GM19372 (cell line): ENCODE measurements around the gene RNF220.

Experiments
- ATAC-seq: cut with Tn5 transposase; IDR thresholded peaks from one replicate; pipeline ENCODE4 v1.9.1; 2021; ENCODE audit warnings: mild to moderate bottlenecking, low read depth, moderate library complexity; ENCODE audit not compliant: unreplicated experiment

The RNF220 gene

GRCh38 chr1:44630116-44630515 is 225.1 kb downstream of the RNF220 start:
- no peak for ATAC-seq

- peak; percentile 13 for ATAC-seq
Measured at GRCh38 chr1:44631333-44631646, 226.2 kb downstream of the RNF220 start.

GRCh38 chr1:44631647-44632539 is 226.8 kb downstream of the RNF220 start:
- peak; percentile 69 for ATAC-seq

- ATAC-seq: no peak
Measured at GRCh38 chr1:44632598-44632997, 227.5 kb downstream of the RNF220 start.

GRCh38 chr1:44634606-44635189 is 229.6 kb downstream of the RNF220 start:
- ATAC-seq: no peak

- no peak for ATAC-seq
Measured at GRCh38 chr1:44635439-44635838, 230.4 kb downstream of the RNF220 start.

- no peak for ATAC-seq
Measured at GRCh38 chr1:44636083-44636687, 231.1 kb downstream of the RNF220 start.

GRCh38 chr1:44636688-44637598 is 231.9 kb downstream of the RNF220 start:
- ATAC-seq: no peak

- ATAC-seq: no peak
Measured at GRCh38 chr1:44637702-44638411, 232.8 kb downstream of the RNF220 start.

GRCh38 chr1:44640200-44640853 is 235.3 kb downstream of the RNF220 start:
- no peak for ATAC-seq

- ATAC-seq: no peak
Measured at GRCh38 chr1:44641126-44642102, 236.4 kb downstream of the RNF220 start.

- ATAC-seq: no peak
Measured at GRCh38 chr1:44642255-44642654, 237.2 kb downstream of the RNF220 start.

GRCh38 chr1:44642925-44643324 is 237.9 kb downstream of the RNF220 start:
- ATAC-seq: no peak

GRCh38 chr1:44643721-44644334 is 238.8 kb downstream of the RNF220 start:
- no peak for ATAC-seq

- ATAC-seq: no peak
Measured at GRCh38 chr1:44644806-44645205, 239.8 kb downstream of the RNF220 start.

- ATAC-seq: no peak
Measured at GRCh38 chr1:44645476-44646244, 240.6 kb downstream of the RNF220 start.
